Measurements from ENCODE around the gene PDE11A. TPM values are rescaled to one million over a fixed set of nuclear protein-coding genes. Genes with fewer than 3 reads are reported as not detected.
"Not testable (repeated sequence)": the region's sequence is repeated elsewhere in the genome, so short reads cannot be mapped to it uniquely, and the experiment has no call there.

Gene PDE11A
- total RNA-seq, 4 donors from 2014 or later = 0.82 to 16.2 (median 4.3) TPM

DNA sequence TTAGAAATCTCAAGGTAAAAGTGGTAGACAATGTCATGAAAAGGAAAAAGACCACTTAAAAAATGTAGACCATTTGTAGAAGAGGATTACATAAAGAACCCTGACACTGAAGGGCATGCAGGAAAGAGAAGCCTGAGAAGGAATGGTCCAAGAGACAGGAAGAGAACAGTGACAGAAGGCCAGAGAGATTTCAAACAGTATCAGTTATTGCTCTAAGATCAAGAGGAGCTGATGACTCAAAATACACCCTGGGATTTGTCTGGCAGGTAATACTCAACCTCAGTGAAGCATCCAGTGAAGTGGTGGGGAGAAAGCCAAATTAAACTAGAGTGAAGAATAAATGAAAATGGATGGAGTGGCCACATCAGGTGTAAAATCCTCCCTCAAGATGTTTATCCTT lies 100.5 kb downstream of the PDE11A start:
- DNase-seq (no peak), ATAC-seq (no peak)
- no peaks in the 10 kb centered on the region for H3K9me3 ChIP-seq
- in situ Hi-C loops (cut with MboI; ENCODE audit: low sequenced_read_pairs in 4 of 4) = no loop called here
- H3K27ac ChIP-seq = no peak overlapping the region
- H3K4me3 ChIP-seq = no peak overlapping the region
- TF ChIP-seq, protein P1, sequence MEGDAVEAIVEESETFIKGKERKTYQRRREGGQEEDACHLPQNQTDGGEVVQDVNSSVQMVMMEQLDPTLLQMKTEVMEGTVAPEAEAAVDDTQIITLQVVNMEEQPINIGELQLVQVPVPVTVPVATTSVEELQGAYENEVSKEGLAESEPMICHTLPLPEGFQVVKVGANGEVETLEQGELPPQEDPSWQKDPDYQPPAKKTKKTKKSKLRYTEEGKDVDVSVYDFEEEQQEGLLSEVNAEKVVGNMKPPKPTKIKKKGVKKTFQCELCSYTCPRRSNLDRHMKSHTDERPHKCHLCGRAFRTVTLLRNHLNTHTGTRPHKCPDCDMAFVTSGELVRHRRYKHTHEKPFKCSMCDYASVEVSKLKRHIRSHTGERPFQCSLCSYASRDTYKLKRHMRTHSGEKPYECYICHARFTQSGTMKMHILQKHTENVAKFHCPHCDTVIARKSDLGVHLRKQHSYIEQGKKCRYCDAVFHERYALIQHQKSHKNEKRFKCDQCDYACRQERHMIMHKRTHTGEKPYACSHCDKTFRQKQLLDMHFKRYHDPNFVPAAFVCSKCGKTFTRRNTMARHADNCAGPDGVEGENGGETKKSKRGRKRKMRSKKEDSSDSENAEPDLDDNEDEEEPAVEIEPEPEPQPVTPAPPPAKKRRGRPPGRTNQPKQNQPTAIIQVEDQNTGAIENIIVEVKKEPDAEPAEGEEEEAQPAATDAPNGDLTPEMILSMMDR (IDR thresholded peaks at IDR 0.05 in 4 of 5, conservative IDR thresholded peaks at IDR 0.05 in 1 of 5) = no peak
- no peak for TF ChIP-seq POLR2A (IDR thresholded peaks at IDR 0.05)
- H3K27me3 ChIP-seq = no peaks in the 10 kb centered on the region
- intact Hi-C loops (cut with DNase I; ENCODE audit: low total_unique reads) = no loop called here
- H3K4me1 ChIP-seq = no peaks in the 10 kb centered on the region
- no peaks in the 10 kb centered on the region for H3K36me3 ChIP-seq

DNA sequence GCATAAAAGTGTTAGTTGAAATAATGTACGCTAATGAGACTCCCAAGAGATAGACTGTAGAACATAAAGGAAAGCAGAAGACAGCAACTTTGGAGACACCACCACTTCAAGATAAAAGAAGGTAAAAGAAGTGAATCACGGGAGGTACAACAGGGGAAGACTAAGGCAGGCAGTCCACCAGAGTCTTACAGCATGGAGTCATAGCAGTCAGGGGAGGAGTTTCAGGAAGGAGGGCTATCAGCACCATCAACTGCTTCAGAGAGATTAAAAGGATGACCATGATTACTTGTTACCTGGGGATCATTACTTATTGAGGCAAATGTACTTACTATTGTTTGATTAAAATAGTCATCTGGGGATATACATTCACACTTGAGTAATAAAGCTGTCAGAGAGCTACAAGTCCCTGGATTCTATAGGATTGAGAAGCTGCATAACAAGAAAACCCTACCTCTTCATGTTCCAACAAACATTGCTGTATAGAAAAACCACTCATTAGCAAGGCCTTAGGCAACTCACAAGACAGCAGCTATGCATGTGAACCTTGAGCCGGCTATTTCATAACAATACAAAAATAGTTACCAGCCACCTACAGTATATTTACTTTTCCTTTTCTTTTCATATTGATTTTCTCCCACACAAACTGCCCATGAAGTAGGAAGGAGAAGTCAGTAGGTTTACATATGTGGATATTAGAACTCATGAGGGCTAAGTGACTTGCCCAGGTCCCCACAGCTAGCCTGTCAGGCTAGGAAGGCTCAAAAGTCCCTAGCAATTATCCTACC lies 101.7 kb downstream of the PDE11A start:
- Histone ChIP-seq H3K4me1 (no peaks in the 10 kb centered on the region), H3K4me3 (no peak overlapping the region), H3K9me3 (no peaks in the 10 kb centered on the region), H3K27me3 (no peaks in the 10 kb centered on the region), H3K36me3 (no peaks in the 10 kb centered on the region), H3K27ac (no peak overlapping the region)
- ATAC-seq (no peak), DNase-seq (no peak)
- intact Hi-C loops (cut with DNase I; ENCODE audit: low total_unique reads) = no loop called here
- TF ChIP-seq, protein P1 (IDR thresholded peaks at IDR 0.05 in 4 of 5, conservative IDR thresholded peaks at IDR 0.05 in 1 of 5) = no peak
- TF ChIP-seq POLR2A (IDR thresholded peaks at IDR 0.05) = no peak
- in situ Hi-C loops (cut with MboI; ENCODE audit: low sequenced_read_pairs in 4 of 4) = no loop called here

DNA sequence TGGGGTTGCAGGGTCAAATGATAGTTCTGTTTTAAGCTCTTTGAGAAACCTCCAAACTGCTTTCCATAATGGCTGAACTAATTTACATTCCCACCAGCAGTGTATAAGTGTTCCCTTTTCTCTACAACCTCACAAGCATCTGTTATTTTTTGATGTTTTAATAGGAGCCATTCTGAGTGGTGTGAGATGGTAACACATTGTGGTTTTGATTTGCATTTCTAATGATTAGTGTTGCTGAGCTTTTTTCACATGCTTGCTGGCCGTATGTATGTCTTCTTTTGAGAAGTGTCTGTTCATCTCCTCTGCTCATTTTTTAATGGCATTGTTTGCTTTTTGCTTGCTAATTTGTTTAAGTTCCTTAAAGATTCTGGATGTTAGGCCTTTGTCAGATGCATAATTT lies 107.7 kb downstream of the PDE11A start:
- TF ChIP-seq POLR2A (IDR thresholded peaks at IDR 0.05) = no peak
- TF ChIP-seq, protein P1 (IDR thresholded peaks at IDR 0.05 in 4 of 5, conservative IDR thresholded peaks at IDR 0.05 in 1 of 5) = no peak
- Histone ChIP-seq H3K27me3 (no peaks in the 10 kb centered on the region), H3K27ac (no peak overlapping the region), H3K4me3 (no peak overlapping the region), H3K4me1 (no peaks in the 10 kb centered on the region), H3K36me3 (no peaks in the 10 kb centered on the region), H3K9me3 (peaks cover 0 to 3% (median 0%) of the 10 kb centered on the region in 3 donors)
- ATAC-seq (no peak), DNase-seq (no peak)
- intact Hi-C loops (cut with DNase I; ENCODE audit: low total_unique reads) = no loop called here
- in situ Hi-C loops (cut with MboI; ENCODE audit: low sequenced_read_pairs in 4 of 4) = no loop called here

DNA sequence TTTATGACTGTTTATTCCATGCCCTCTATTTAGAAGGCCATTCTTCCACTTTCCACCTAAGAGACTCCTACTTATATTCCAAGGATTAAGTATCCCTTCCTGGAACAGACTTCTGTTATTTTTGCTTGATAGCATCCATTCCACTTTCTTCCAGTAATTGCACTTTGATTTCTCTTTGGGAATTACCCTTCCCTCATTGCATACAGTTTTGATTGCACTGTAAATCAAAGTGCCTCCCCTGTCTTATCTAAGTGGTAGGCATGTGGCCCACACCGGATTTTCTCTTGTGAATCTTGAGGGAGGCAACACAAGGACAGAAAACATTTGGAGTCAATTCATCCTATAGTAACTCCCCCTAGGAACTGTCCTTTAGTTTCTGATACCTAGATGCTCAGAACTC lies 120.4 kb downstream of the PDE11A start:
- intact Hi-C loops (cut with DNase I; ENCODE audit: low total_unique reads) = no loop called here
- H3K27me3 ChIP-seq = no peaks in the 10 kb centered on the region
- H3K4me1 ChIP-seq = no peaks in the 10 kb centered on the region
- no peak overlapping the region for H3K27ac ChIP-seq
- no peaks in the 10 kb centered on the region for H3K9me3 ChIP-seq
- TF ChIP-seq POLR2A (IDR thresholded peaks at IDR 0.05) = no peak
- TF ChIP-seq, protein P1 (IDR thresholded peaks at IDR 0.05 in 4 of 5, conservative IDR thresholded peaks at IDR 0.05 in 1 of 5) = no peak
- in situ Hi-C loops (cut with MboI; ENCODE audit: low sequenced_read_pairs in 4 of 4) = no loop called here
- no peak overlapping the region for H3K4me3 ChIP-seq
- ATAC-seq (no peak), DNase-seq (no peak)
- no peaks in the 10 kb centered on the region for H3K36me3 ChIP-seq

DNA sequence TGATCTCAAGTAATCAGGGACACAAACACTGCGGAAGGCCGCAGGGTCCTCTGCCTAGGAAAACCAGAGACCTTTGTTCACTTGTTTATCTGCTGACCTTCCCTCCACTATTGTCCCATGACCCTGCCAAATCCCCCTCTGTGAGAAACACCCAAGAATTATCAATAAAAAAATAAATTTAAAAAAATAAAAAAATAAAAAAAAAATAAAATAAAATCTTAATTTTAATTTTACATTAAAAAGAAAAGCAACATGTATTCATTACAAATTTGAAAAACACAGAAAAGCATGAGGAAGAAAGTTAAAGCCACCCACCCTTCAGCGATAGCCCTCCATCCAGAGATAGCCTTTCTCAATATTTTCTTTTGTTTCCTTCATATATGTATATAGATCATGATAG lies 125.0 kb downstream of the PDE11A start:
- H3K9me3 ChIP-seq; in situ Hi-C loops (cut with MboI; ENCODE audit: low sequenced_read_pairs in 4 of 4); DNase-seq; H3K27ac ChIP-seq; H3K27me3 ChIP-seq; H3K4me1 ChIP-seq; intact Hi-C loops (cut with DNase I; ENCODE audit: low total_unique reads); H3K4me3 ChIP-seq; ATAC-seq; H3K36me3 ChIP-seq: not testable (repeated sequence)

DNA sequence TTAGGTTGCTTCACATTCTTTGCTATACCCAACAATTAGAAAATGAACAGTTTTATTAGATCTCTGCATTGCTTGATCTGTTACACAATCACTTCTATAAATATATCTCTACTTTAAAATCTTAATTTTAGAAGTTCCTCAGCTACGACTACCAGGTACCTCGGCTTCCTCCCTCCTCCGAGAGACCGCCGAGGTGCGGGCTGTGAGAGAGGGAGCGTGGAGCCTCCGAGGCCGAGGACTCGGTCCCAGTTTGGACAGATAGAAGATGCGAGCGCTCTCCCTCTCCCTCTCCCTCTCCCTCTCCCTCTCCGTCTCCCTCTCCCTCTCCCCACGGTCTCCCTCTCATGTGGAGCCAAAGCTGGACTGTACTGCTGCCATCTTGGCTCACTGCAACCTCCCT lies 128.0 kb downstream of the PDE11A start:
- ATAC-seq; H3K9me3 ChIP-seq; DNase-seq; H3K36me3 ChIP-seq; in situ Hi-C loops (cut with MboI; ENCODE audit: low sequenced_read_pairs in 4 of 4); intact Hi-C loops (cut with DNase I; ENCODE audit: low total_unique reads); H3K4me1 ChIP-seq; H3K27ac ChIP-seq; H3K4me3 ChIP-seq; H3K27me3 ChIP-seq: not testable (repeated sequence)
